NCI-H748 (cell line): ENCODE measurements around the gene DNAH11.

ENCODE experiments used
- DNase-seq: peaks from one replicate; lab custom pipeline; 2025; ENCODE audit not compliant: unreplicated experiment; lab: John Stamatoyannopoulos, UW

DNAH11 gene

DNA sequence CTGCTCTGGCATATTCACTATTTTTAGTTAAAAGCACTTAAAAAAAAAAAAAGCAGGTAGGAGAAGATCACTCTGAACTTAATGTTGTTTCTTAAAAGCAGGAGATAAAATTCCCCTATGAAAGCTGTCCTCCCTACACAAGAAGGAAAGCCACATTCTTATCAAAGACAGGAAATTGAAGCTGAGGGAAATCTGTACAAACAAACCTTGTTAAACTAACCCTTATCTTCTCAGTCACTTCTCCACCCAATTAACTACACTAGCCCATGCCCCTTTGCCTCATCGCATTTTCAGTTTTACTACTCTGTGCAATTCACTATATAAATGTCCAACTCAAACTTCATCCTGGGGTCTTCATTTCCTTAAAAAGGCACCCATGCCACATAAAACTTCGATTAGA, 405.5 kb downstream of the DNAH11 start:
- DNase-seq = no peak

DNA sequence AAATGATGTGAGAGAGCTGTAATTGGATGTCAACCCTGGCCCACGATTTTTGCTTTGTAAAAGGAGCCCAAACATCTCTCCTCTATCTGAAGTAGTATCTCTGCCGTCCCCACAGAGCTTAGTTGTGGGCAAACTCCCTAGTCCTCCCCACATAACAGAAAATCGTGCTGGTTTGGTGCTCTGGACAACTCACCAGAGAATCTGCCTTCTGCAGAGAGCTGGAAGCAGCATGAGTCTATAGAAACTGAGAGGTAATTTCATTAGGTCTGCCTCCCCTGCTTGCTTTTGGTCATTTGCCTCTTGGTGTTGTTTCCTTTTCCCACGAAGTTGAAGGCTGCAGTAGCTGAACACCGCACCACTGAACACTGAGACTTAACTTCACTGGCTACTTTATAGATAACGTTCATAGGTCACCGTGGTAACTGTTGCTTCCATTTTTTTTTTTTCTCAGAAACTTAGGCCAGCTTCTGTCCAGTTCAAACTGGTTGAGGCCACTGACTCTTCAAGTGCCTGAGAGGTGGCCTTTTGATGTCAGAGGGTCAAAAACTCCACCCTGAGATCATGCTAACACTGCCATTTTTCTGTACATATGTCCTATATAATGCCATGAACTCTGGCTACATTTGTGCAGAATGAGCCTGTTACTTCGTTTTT, 406.2 kb downstream of the DNAH11 start:
- no peak for DNase-seq
